CD4-positive, alpha-beta T cell (primary cell): ENCODE data around the gene MYH11. TPM values are rescaled to one million over a fixed set of nuclear protein-coding genes. Genes with fewer than 3 reads are reported as not detected.

Experiments used
- ATAC-seq: fragments of 200-7000 bp; cut with Tn5 transposase; one replicate; pipeline ENCODE4 v1.10.0; 2022; ENCODE audit warnings: mild to moderate bottlenecking; ENCODE audit not compliant: poor library complexity
- CTCF ChIA-PET: fragments of 350-600 bp; sonication (Branson Sonifier 250); formaldehyde crosslinking; loops from one replicate; lab custom pipeline; 2021; ENCODE audit warnings: antibody characterized with exemption, inconsistent platforms; lab: Charles Lee
- POLR2A ChIA-PET: fragments of 350-600 bp; sonication (Branson Sonifier 250); formaldehyde crosslinking; loops from one replicate; lab custom pipeline; 2021; ENCODE audit warnings: antibody characterized with exemption, inconsistent platforms; lab: Charles Lee
- DNase-seq, 14 experiments: peaks; one replicate each; pipeline ENCODE4 v3.0.0-alpha.2; 2013 to 2020; ENCODE audit warnings: mixed read lengths in 2 of 14
- H3K27ac ChIP-seq, 2 donors: one replicate each; pipeline versions ENCODE4 v1.5.1 to v1.7.0; 2013; ENCODE audit warnings: low read length in 2 of 2, low read depth in 1 of 2, mild to moderate bottlenecking in 1 of 2
- H3K27me3 ChIP-seq, 2 experiments: 1 replicate in 1 of 2; 2 replicates in 1 of 2; pipeline versions ENCODE4 v1.6.1 to v1.7.0; 2013; ENCODE audit warnings: low read length in 2 of 2, control low read depth in 1 of 2, mild to moderate bottlenecking in 1 of 2, moderate library complexity in 1 of 2; ENCODE audit not compliant: insufficient read depth in 2 of 2, control insufficient read depth in 1 of 2
- H3K36me3 ChIP-seq: one replicate; pipeline ENCODE4 v1.6.1; 2013; ENCODE audit warnings: low read length, control low read depth; ENCODE audit not compliant: insufficient read depth
- H3K4me1 ChIP-seq: one replicate; pipeline ENCODE4 v1.6.1; 2013; ENCODE audit warnings: low read length, control low read depth; ENCODE audit not compliant: insufficient read depth
- H3K4me3 ChIP-seq: one replicate; pipeline ENCODE4 v1.5.1; 2013; ENCODE audit warnings: mild to moderate bottlenecking, low read length, moderate library complexity
- H3K9me3 ChIP-seq, 2 experiments: 1 replicate in 1 of 2; 2 replicates in 1 of 2; pipeline versions ENCODE4 v1.6.1 to v1.7.0; 2013; ENCODE audit warnings: low read length in 2 of 2, mild to moderate bottlenecking in 2 of 2, control low read depth in 1 of 2, moderate library complexity in 1 of 2; ENCODE audit not compliant: control insufficient read depth in 1 of 2, insufficient read depth in 1 of 2
- H3K27ac Mint-ChIP-seq: one replicate; pipeline ENCODE4 v1.8.0; 2020; ENCODE audit warnings: mixed read lengths
- H3K27me3 Mint-ChIP-seq: one replicate; pipeline ENCODE4 v1.8.0; 2021; ENCODE audit warnings: mixed read lengths
- H3K36me3 Mint-ChIP-seq: one replicate; pipeline ENCODE4 v1.8.0; 2021; ENCODE audit warnings: low read depth, mixed read lengths
- H3K4me1 Mint-ChIP-seq: one replicate; pipeline ENCODE4 v1.8.0; 2021; ENCODE audit warnings: low read depth, mixed read lengths
- H3K4me3 Mint-ChIP-seq: one replicate; pipeline ENCODE4 v1.8.0; 2020; ENCODE audit warnings: mild to moderate bottlenecking, mixed read lengths
- H3K9me3 Mint-ChIP-seq: one replicate; pipeline ENCODE4 v1.8.0; 2020; ENCODE audit warnings: mixed read lengths
- intact Hi-C, 2 experiments: fragments of 100-400 bp; cut with DNase I in 1 of 2; cut with micrococcal nuclease in 1 of 2; formaldehyde crosslinking; loops; one replicate each; pipeline versions ENCODE4 v1.15.1 to v1.9.0; 2023 to 2025; cut with DNase I, micrococcal nuclease
- total RNA-seq, 174 experiments: library from RNA in 2 of 174; stranded (reverse) in 2 of 174; gene quantifications; one replicate each; pipeline ENCODE4 v1.2.3 and lab custom pipeline; 2021 to 2026
- TF ChIP-seq, protein P1 (sequence below): fragments of 200-600 bp; IDR thresholded peaks from one replicate; pipeline ENCODE4 v1.8.0; 2022; ENCODE audit warnings: antibody characterized with exemption, mild to moderate bottlenecking

The MYH11 gene
- total RNA-seq, 2 experiments from 2014 or later, result not detected

- CTCF ChIA-PET, result no interaction called here
- H3K27ac ChIP-seq, result no peak overlapping the region
- POLR2A ChIA-PET, result no interaction called here
- Mint-ChIP-seq H3K27me3 (no peaks in the 10 kb centered on the region), H3K9me3 (no peaks in the 10 kb centered on the region), H3K36me3 (peaks cover 43% of the 10 kb centered on the region), H3K27ac (no peak overlapping the region), H3K4me3 (no peak overlapping the region), H3K4me1 (no peaks in the 10 kb centered on the region)
- ATAC-seq, result no peak
- H3K4me3 ChIP-seq, result no peak overlapping the region
- peaks cover 39% of the 10 kb centered on the region for H3K36me3 ChIP-seq
- TF ChIP-seq, protein P1, sequence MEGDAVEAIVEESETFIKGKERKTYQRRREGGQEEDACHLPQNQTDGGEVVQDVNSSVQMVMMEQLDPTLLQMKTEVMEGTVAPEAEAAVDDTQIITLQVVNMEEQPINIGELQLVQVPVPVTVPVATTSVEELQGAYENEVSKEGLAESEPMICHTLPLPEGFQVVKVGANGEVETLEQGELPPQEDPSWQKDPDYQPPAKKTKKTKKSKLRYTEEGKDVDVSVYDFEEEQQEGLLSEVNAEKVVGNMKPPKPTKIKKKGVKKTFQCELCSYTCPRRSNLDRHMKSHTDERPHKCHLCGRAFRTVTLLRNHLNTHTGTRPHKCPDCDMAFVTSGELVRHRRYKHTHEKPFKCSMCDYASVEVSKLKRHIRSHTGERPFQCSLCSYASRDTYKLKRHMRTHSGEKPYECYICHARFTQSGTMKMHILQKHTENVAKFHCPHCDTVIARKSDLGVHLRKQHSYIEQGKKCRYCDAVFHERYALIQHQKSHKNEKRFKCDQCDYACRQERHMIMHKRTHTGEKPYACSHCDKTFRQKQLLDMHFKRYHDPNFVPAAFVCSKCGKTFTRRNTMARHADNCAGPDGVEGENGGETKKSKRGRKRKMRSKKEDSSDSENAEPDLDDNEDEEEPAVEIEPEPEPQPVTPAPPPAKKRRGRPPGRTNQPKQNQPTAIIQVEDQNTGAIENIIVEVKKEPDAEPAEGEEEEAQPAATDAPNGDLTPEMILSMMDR, result no peak
- intact Hi-C loops, result no loop called here
- peaks cover 0 to 9% of the 10 kb centered on the region in 2 experiments for H3K9me3 ChIP-seq
- H3K4me1 ChIP-seq, result no peaks in the 10 kb centered on the region
- no peaks in the 10 kb centered on the region for H3K27me3 ChIP-seq
- no peak for DNase-seq
Measured at GRCh38 chr16:15736529-15736928, 120.3 kb downstream of the MYH11 start.

DNA sequence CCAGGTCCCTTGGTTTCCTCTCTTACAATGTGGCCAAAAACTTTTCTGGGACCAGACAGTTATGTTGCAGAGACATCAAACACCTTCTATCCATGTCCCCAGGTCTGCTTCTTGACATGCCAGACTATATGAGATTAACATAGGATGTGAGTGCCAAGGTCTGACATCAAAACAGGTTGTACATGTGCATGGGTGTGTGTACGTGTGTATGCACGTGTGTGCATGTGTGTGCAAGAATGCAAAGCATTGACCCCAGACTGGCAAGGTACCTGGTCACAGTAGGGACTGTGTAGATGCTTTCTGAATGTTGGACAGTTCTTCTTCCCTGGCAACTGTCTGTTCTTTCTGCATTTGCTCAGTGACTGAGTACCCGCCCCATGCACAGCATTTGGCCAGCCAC, 121.2 kb downstream of the MYH11 start:
- H3K27ac Mint-ChIP-seq, result no peak overlapping the region
- H3K9me3 Mint-ChIP-seq, result no peaks in the 10 kb centered on the region
- H3K4me1 Mint-ChIP-seq, result no peaks in the 10 kb centered on the region
- Histone ChIP-seq H3K27ac (no peak overlapping the region), H3K4me3 (no peak overlapping the region), H3K36me3 (peaks cover 30% of the 10 kb centered on the region), H3K4me1 (no peaks in the 10 kb centered on the region), H3K27me3 (no peaks in the 10 kb centered on the region), H3K9me3 (no peaks in the 10 kb centered on the region)
- ChIA-PET POLR2A (no interaction called here), CTCF (no interaction called here)
- TF ChIP-seq, protein P1, result no peak
- DNase-seq (no peak), ATAC-seq (no peak)
- peaks cover 39% of the 10 kb centered on the region for H3K36me3 Mint-ChIP-seq
- intact Hi-C loops, result no loop called here
- no peaks in the 10 kb centered on the region for H3K27me3 Mint-ChIP-seq
- H3K4me3 Mint-ChIP-seq, result no peak overlapping the region

DNA sequence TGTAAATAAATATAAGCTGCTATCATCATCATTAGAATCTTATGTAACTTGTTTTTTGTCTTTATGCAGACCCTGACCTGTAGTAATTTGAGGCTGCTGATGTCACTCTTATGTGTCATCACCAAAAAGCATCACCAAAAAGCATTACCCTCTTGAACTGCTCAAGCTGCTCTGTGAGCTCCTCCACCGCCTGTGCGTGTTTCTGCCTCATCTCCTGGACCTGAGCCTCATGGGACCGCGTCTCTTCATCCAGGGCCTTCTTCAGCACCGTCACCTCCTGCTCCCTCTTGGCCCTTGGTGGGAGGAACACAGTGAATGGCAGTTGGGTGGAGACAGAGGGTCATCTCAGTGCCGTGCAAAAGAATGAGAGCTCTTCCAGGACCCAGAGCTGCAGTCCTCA, 124.4 kb downstream of the MYH11 start:
- peak overlapping the region; percentile 52 for H3K27ac Mint-ChIP-seq
- CTCF ChIA-PET, result no interaction called here

More for the DNA sequence above, 124.4 kb downstream of the MYH11 start:
- Mint-ChIP-seq H3K36me3 (peaks cover 35% of the 10 kb centered on the region), H3K4me1 (no peaks in the 10 kb centered on the region), H3K9me3 (no peaks in the 10 kb centered on the region), H3K4me3 (no peak overlapping the region), H3K27me3 (no peaks in the 10 kb centered on the region)
- ATAC-seq (no peak), DNase-seq (no peak)
- Histone ChIP-seq H3K4me1 (no peaks in the 10 kb centered on the region), H3K36me3 (peaks cover 19% of the 10 kb centered on the region), H3K4me3 (no peak overlapping the region), H3K27ac (no peak overlapping the region), H3K9me3 (no peaks in the 10 kb centered on the region), H3K27me3 (no peaks in the 10 kb centered on the region)
- TF ChIP-seq, protein P1, result no peak
- intact Hi-C loops, result no loop called here
- POLR2A ChIA-PET, result no interaction called here
